ENCODE data around the gene FBXL2. TPM values are rescaled to one million over a fixed set of nuclear protein-coding genes. Genes with fewer than 3 reads are reported as not detected.

FBXL2 gene
- total RNA-seq, 1 donor from 2014 or later: 0.07 TPM

- peaks cover 3% of the 10 kb centered on the region for H3K9me3 Mint-ChIP-seq
- H3K4me1 Mint-ChIP-seq (ENCODE audit: low read depth): no peaks in the 10 kb centered on the region
- H3K4me3 Mint-ChIP-seq (ENCODE audit: low read depth): no peak overlapping the region
- H3K36me3 Mint-ChIP-seq (ENCODE audit: low read depth): no peaks in the 10 kb centered on the region
- peaks cover 5% of the 10 kb centered on the region for H3K27me3 Mint-ChIP-seq (ENCODE audit: low read depth)
- intact Hi-C loops (cut with micrococcal nuclease): no loop called here
- DNase-seq (ENCODE audit: low spot score): no peak
- no peak overlapping the region for H3K27ac Mint-ChIP-seq
Measured at GRCh38 chr3:33269385-33269784, 7.9 kb upstream of the FBXL2 start.

GRCh38 chr3:33271324-33271723, 5.9 kb upstream of the FBXL2 start:
- no peaks in the 10 kb centered on the region for H3K4me1 Mint-ChIP-seq (ENCODE audit: low read depth)
- DNase-seq (ENCODE audit: low spot score): no peak
- intact Hi-C loops (cut with micrococcal nuclease): no loop called here
- no peaks in the 10 kb centered on the region for H3K9me3 Mint-ChIP-seq
- no peaks in the 10 kb centered on the region for H3K36me3 Mint-ChIP-seq (ENCODE audit: low read depth)
- no peak overlapping the region for H3K27ac Mint-ChIP-seq
- no peak overlapping the region for H3K4me3 Mint-ChIP-seq (ENCODE audit: low read depth)
- H3K27me3 Mint-ChIP-seq (ENCODE audit: low read depth): peaks cover 5% of the 10 kb centered on the region

- no peak overlapping the region for H3K27ac Mint-ChIP-seq
- no peaks in the 10 kb centered on the region for H3K9me3 Mint-ChIP-seq
- H3K4me1 Mint-ChIP-seq (ENCODE audit: low read depth): peaks cover 2% of the 10 kb centered on the region
- H3K4me3 Mint-ChIP-seq (ENCODE audit: low read depth): no peak overlapping the region
- no peak for DNase-seq (ENCODE audit: low spot score)
- H3K27me3 Mint-ChIP-seq (ENCODE audit: low read depth): peaks cover 18% of the 10 kb centered on the region
- no peaks in the 10 kb centered on the region for H3K36me3 Mint-ChIP-seq (ENCODE audit: low read depth)
- intact Hi-C loops (cut with micrococcal nuclease): no loop called here
Measured at GRCh38 chr3:33273628-33274027, 3.6 kb upstream of the FBXL2 start.

- H3K27me3 Mint-ChIP-seq (ENCODE audit: low read depth): peaks cover 29% of the 10 kb centered on the region
- no peak overlapping the region for H3K27ac Mint-ChIP-seq
- no peaks in the 10 kb centered on the region for H3K9me3 Mint-ChIP-seq
- H3K4me3 Mint-ChIP-seq (ENCODE audit: low read depth): no peak overlapping the region
- no peaks in the 10 kb centered on the region for H3K36me3 Mint-ChIP-seq (ENCODE audit: low read depth)
- peaks cover 2% of the 10 kb centered on the region for H3K4me1 Mint-ChIP-seq (ENCODE audit: low read depth)
- intact Hi-C loops (cut with micrococcal nuclease): no loop called here
- DNase-seq (ENCODE audit: low spot score): no peak
Measured at GRCh38 chr3:33278163-33278562, 921 bp downstream of the FBXL2 start.

- Mint-ChIP-seq H3K27ac (no peak overlapping the region), H3K4me1 (ENCODE audit: low read depth) (no peaks in the 10 kb centered on the region), H3K9me3 (no peaks in the 10 kb centered on the region), H3K36me3 (ENCODE audit: low read depth) (no peaks in the 10 kb centered on the region), H3K4me3 (ENCODE audit: low read depth) (no peak overlapping the region), H3K27me3 (ENCODE audit: low read depth) (peaks cover 13% of the 10 kb centered on the region)
- DNase-seq (ENCODE audit: low spot score): no peak
- intact Hi-C loops (cut with micrococcal nuclease): no loop called here
Measured at GRCh38 chr3:33287672-33288282, 10.5 kb downstream of the FBXL2 start.

GRCh38 chr3:33299395-33300081, 22.3 kb downstream of the FBXL2 start:
- no peak overlapping the region for H3K27ac Mint-ChIP-seq
- H3K36me3 Mint-ChIP-seq (ENCODE audit: low read depth): no peaks in the 10 kb centered on the region
- H3K27me3 Mint-ChIP-seq (ENCODE audit: low read depth): peaks cover 7% of the 10 kb centered on the region

GRCh38 chr3:33312361-33312760, 35.1 kb downstream of the FBXL2 start:
- no peaks in the 10 kb centered on the region for H3K9me3 Mint-ChIP-seq
- H3K4me1 Mint-ChIP-seq (ENCODE audit: low read depth): no peaks in the 10 kb centered on the region
- no peak overlapping the region for H3K27ac Mint-ChIP-seq
- no peaks in the 10 kb centered on the region for H3K36me3 Mint-ChIP-seq (ENCODE audit: low read depth)
- no peak overlapping the region for H3K4me3 Mint-ChIP-seq (ENCODE audit: low read depth)
- H3K27me3 Mint-ChIP-seq (ENCODE audit: low read depth): peaks cover 23% of the 10 kb centered on the region
- no peak for DNase-seq (ENCODE audit: low spot score)
- intact Hi-C loops (cut with micrococcal nuclease): no loop called here

More at GRCh38 chr3:33299395-33300081, 22.3 kb downstream of the FBXL2 start:
- no peak overlapping the region for H3K4me3 Mint-ChIP-seq (ENCODE audit: low read depth)
- no peaks in the 10 kb centered on the region for H3K4me1 Mint-ChIP-seq (ENCODE audit: low read depth)
- intact Hi-C loops (cut with micrococcal nuclease): no loop called here
- H3K9me3 Mint-ChIP-seq: no peaks in the 10 kb centered on the region
- no peak for DNase-seq (ENCODE audit: low spot score)

- Mint-ChIP-seq H3K27ac (no peak overlapping the region), H3K4me1 (ENCODE audit: low read depth) (peaks cover 2% of the 10 kb centered on the region), H3K36me3 (ENCODE audit: low read depth) (no peaks in the 10 kb centered on the region), H3K27me3 (ENCODE audit: low read depth) (peaks cover 26% of the 10 kb centered on the region), H3K4me3 (ENCODE audit: low read depth) (no peak overlapping the region), H3K9me3 (no peaks in the 10 kb centered on the region)
- intact Hi-C loops (cut with micrococcal nuclease): no loop called here
- no peak for DNase-seq (ENCODE audit: low spot score)
Measured at GRCh38 chr3:33313331-33313730, 36.1 kb downstream of the FBXL2 start.

- Mint-ChIP-seq H3K27me3 (ENCODE audit: low read depth) (peaks cover 24% of the 10 kb centered on the region), H3K9me3 (no peaks in the 10 kb centered on the region), H3K36me3 (ENCODE audit: low read depth) (no peaks in the 10 kb centered on the region), H3K27ac (no peak overlapping the region), H3K4me1 (ENCODE audit: low read depth) (peaks cover 3% of the 10 kb centered on the region), H3K4me3 (ENCODE audit: low read depth) (no peak overlapping the region)
- DNase-seq (ENCODE audit: low spot score): no peak
- intact Hi-C loops (cut with micrococcal nuclease): no loop called here
Measured at GRCh38 chr3:33314993-33315392, 37.8 kb downstream of the FBXL2 start.

- Mint-ChIP-seq H3K4me3 (ENCODE audit: low read depth) (no peak overlapping the region), H3K4me1 (ENCODE audit: low read depth) (peaks cover 3% of the 10 kb centered on the region), H3K9me3 (no peaks in the 10 kb centered on the region), H3K27ac (no peak overlapping the region), H3K27me3 (ENCODE audit: low read depth) (peaks cover 24% of the 10 kb centered on the region), H3K36me3 (ENCODE audit: low read depth) (no peaks in the 10 kb centered on the region)
- intact Hi-C loops (cut with micrococcal nuclease): no loop called here
- no peak for DNase-seq (ENCODE audit: low spot score)
Measured at GRCh38 chr3:33315826-33316225, 38.6 kb downstream of the FBXL2 start.

GRCh38 chr3:33317963-33318709, 40.9 kb downstream of the FBXL2 start:
- DNase-seq (ENCODE audit: low spot score): no peak
- Mint-ChIP-seq H3K4me1 (ENCODE audit: low read depth) (peaks cover 3% of the 10 kb centered on the region), H3K4me3 (ENCODE audit: low read depth) (no peak overlapping the region), H3K27ac (no peak overlapping the region), H3K36me3 (ENCODE audit: low read depth) (no peaks in the 10 kb centered on the region), H3K27me3 (ENCODE audit: low read depth) (peaks cover 22% of the 10 kb centered on the region), H3K9me3 (no peaks in the 10 kb centered on the region)
- intact Hi-C loops (cut with micrococcal nuclease): no loop called here

- no peak overlapping the region for H3K27ac Mint-ChIP-seq
Measured at GRCh38 chr3:33318710-33319380, 41.6 kb downstream of the FBXL2 start.

GRCh38 chr3:33322412-33322811, 45.2 kb downstream of the FBXL2 start:
- Mint-ChIP-seq H3K36me3 (ENCODE audit: low read depth) (no peaks in the 10 kb centered on the region), H3K9me3 (no peaks in the 10 kb centered on the region), H3K4me1 (ENCODE audit: low read depth) (peaks cover 3% of the 10 kb centered on the region), H3K27ac (no peak overlapping the region), H3K27me3 (ENCODE audit: low read depth) (peaks cover 14% of the 10 kb centered on the region), H3K4me3 (ENCODE audit: low read depth) (no peak overlapping the region)
- intact Hi-C loops (cut with micrococcal nuclease): no loop called here
- no peak for DNase-seq (ENCODE audit: low spot score)

More at GRCh38 chr3:33318710-33319380, 41.6 kb downstream of the FBXL2 start:
- no peak for DNase-seq (ENCODE audit: low spot score)
- Mint-ChIP-seq H3K36me3 (ENCODE audit: low read depth) (no peaks in the 10 kb centered on the region), H3K4me1 (ENCODE audit: low read depth) (peaks cover 3% of the 10 kb centered on the region), H3K27me3 (ENCODE audit: low read depth) (peaks cover 22% of the 10 kb centered on the region), H3K9me3 (no peaks in the 10 kb centered on the region), H3K4me3 (ENCODE audit: low read depth) (no peak overlapping the region)
- intact Hi-C loops (cut with micrococcal nuclease): no loop called here
